Heart left ventricle (tissue), 16 donors: Measurements from ENCODE around the gene P4HTM. TPM values are rescaled to one million over a fixed set of nuclear protein-coding genes. Genes with fewer than 3 reads are reported as not detected.

Experiments used
- ATAC-seq, 4 donors: fragments of 200-7000 bp; cut with Tn5 transposase; one replicate each; pipeline ENCODE4 v1.9.1; 2020 to 2022; ENCODE audit warnings: moderate library complexity in 4 of 4, mild to moderate bottlenecking in 3 of 4, moderate number of reproducible peaks in 1 of 4
- DNase-seq, 5 donors: peaks; one replicate each; pipeline ENCODE4 v3.0.0-alpha.2; 2020
- H3K27ac ChIP-seq, 12 donors: fragments of 200-600 bp; sonication (generic) in 4 of 12; one replicate each; pipeline versions ENCODE4 v1.5.0 to v1.8.0; 2016 to 2022; ENCODE audit warnings: mild to moderate bottlenecking in 2 of 12
- H3K27me3 ChIP-seq, 9 donors: fragments of 200-600 bp; sonication (generic) in 2 of 9; one replicate each; pipeline versions ENCODE4 v1.5.1 to v1.8.0; 2016 to 2022; ENCODE audit warnings: mild to moderate bottlenecking in 3 of 9
- H3K36me3 ChIP-seq, 9 donors: fragments of 200-600 bp; sonication (generic) in 2 of 9; one replicate each; pipeline versions ENCODE4 v1.5.0 to v1.8.0; 2018 to 2022; ENCODE audit warnings: mild to moderate bottlenecking in 2 of 9
- H3K4me1 ChIP-seq, 12 donors: fragments of 200-600 bp; sonication (generic) in 4 of 12; one replicate each; pipeline versions ENCODE4 v1.5.0 to v1.8.0; 2016 to 2022; ENCODE audit warnings: mild to moderate bottlenecking in 3 of 12
- H3K4me3 ChIP-seq, 12 donors: fragments of 200-600 bp; sonication (generic) in 4 of 12; one replicate each; pipeline versions ENCODE4 v1.5.0 to v1.8.0; 2017 to 2022; ENCODE audit warnings: mild to moderate bottlenecking in 9 of 12, moderate library complexity in 4 of 12
- H3K9me3 ChIP-seq, 12 donors: fragments of 200-600 bp; sonication (generic) in 4 of 12; one replicate each; pipeline versions ENCODE4 v1.5.0 to v1.8.0; 2016 to 2022; ENCODE audit warnings: mild to moderate bottlenecking in 1 of 12
- CTCF ChIP-seq, 12 donors: fragments of 200-600 bp; sonication (generic) in 4 of 12; IDR thresholded peaks; one replicate each; pipeline versions ENCODE4 v1.5.0 to v1.8.0; 2018 to 2022; ENCODE audit warnings: antibody characterized with exemption in 12 of 12, mild to moderate bottlenecking in 5 of 12
- POLR2A ChIP-seq, 2 donors: fragments of 450-650 bp; IDR thresholded peaks; one replicate each; pipeline ENCODE4 v1.6.1; 2017; ENCODE audit warnings: antibody characterized with exemption in 2 of 2, mild to moderate bottlenecking in 2 of 2, moderate library complexity in 2 of 2
- WGBS, 4 donors: extraction: QIAGEN DNeasy Blood & Tissue Kit in 2 of 4; methylation state at CpG; one replicate each; pipeline versions ENCODE4 v1.1.5 to v1.1.7; 2013 to 2018; 5-methylcytosine and 5-hydroxymethylcytosine counted together
- intact Hi-C, 10 donors: fragments of 100-400 bp; cut with DNase I; formaldehyde crosslinking; loops; one replicate each; pipeline versions ENCODE4 v1.11.1 to v1.14.2; 2022
- polyA plus RNA-seq, 2 donors: library from polyadenylated mRNA; stranded (reverse); fragments of 200-250 nt; gene quantifications; one replicate each; pipeline ENCODE4 v1.2.3, GENCODE V29; 2013
- total RNA-seq, 9 donors: library from RNA; depleted of rRNA in 2 of 9; stranded (reverse); fragments of >200 nt in 2 of 9; fragmentation: NEBNext Ultra II Directional in 3 of 9; extraction: Animal tissue kit (Norgen Biotek cat#: 25700) in 3 of 9; gene quantifications; one replicate each; pipeline versions ENCODE4 v1.1.0 to v1.2.4, GENCODE V29; 2016 to 2023
- donor health status: ischemic (EF 13 %, LVEDD 7.1; RV severe dilation, severe dysfunction).
- donor health status: healthy with polysubstance abuse.
- donor health status: DM: no; HTN: yes; CAD: no.
- donor health status: DM: no; HTN: no; CAD: no.
- donor health status: ischemic (EF 25% LVEDD 6.9; RV normal size, moderate dysfunction).
- donor health status: ischemic (EF 25% LVEDD 5.7; RV mildly dilated, moderate dysfunction).
- donor health status: healthy.
- donor health status: DM: yes; HTN: yes; CAD: no.
- donor health status: ischemic (EF 35%, LVEDD 5.7; RV mildly dilated, moderate dysfunction).
- donor health status: nonischemic (EF 11% LVEDD 7.7; RV severe dilation, severe dysfunction).
- donor health status: DM: yes; HTN: yes; CAD: no.
- donor health status: PGD.
- donor health status: ischemic (EF 29% LVEDD 5.4; RV normal size, mild dysfunction).
- donor health status: nonischemic (EF 23%, LVEDD 6.1; RV moderate dilation, normal function).

P4HTM gene
- total and polyA plus RNA-seq, 11 donors, result 19.0 to 42.7 (median 33.9) TPM

- Histone ChIP-seq H3K27ac (peak overlapping the region; percentile 55 to 87 (median 72)), H3K4me1 (peaks cover 0 to 56% (median 13%) of the 10 kb centered on the region in 12 donors), H3K27me3 (no peaks in the 10 kb centered on the region), H3K4me3 (peak overlapping the region in 10 of 12 donors; percentile 5 to 42 (median 22)), H3K36me3 (peaks cover 0 to 24% (median 17%) of the 10 kb centered on the region in 9 donors), H3K9me3 (no peaks in the 10 kb centered on the region)
- ATAC-seq, result peak in 3 of 4 donors; percentile 6 to 17 (median 8)
- 30 to 61% (median 38%) methylated on average over 2 of the region's 2 CpGs for WGBS, 4 donors
- DNase-seq, result no peak
- intact Hi-C loops, result no loop called here
- TF ChIP-seq CTCF (IDR thresholded peaks at IDR 0.05) (no peak), POLR2A (IDR thresholded peaks at IDR 0.05) (no peak)
Observed at GRCh38 chr3:48949376-48949717, 40.7 kb upstream of the P4HTM start.

GRCh38 chr3:48950051-48950450 is 40.0 kb upstream of the P4HTM start:
- 41 to 54% (median 44%) methylated on average over 1 of the region's 1 CpG for WGBS, 4 donors
- intact Hi-C loops, result loop anchor here in 3 of 10 donors (5.0 to 10.0 kb wide), 2 partner anchors 33 to 55 kb away; partner anchors contain the start of genes SLC25A20 (in 2 of the 3) and ARIH2 (in 1 of the 3)
- Histone ChIP-seq H3K36me3 (peaks cover 0 to 31% (median 19%) of the 10 kb centered on the region in 9 donors), H3K4me3 (peak overlapping the region in 8 of 12 donors; percentile 5 to 42 (median 30)), H3K9me3 (no peaks in the 10 kb centered on the region), H3K4me1 (peaks cover 0 to 49% (median 12%) of the 10 kb centered on the region in 12 donors), H3K27me3 (no peaks in the 10 kb centered on the region), H3K27ac (peak overlapping the region in 10 of 12 donors; percentile 55 to 87 (median 78))
- ATAC-seq (no peak), DNase-seq (no peak)
- TF ChIP-seq CTCF (IDR thresholded peaks at IDR 0.05), result no peak
- no peak for TF ChIP-seq POLR2A (IDR thresholded peaks at IDR 0.05)

GRCh38 chr3:48951764-48952163 is 38.3 kb upstream of the P4HTM start:
- Histone ChIP-seq H3K27me3 (no peaks in the 10 kb centered on the region), H3K9me3 (no peaks in the 10 kb centered on the region), H3K36me3 (peaks cover 0 to 37% (median 16%) of the 10 kb centered on the region in 9 donors), H3K27ac (peak overlapping the region in 1 of 12 donors; percentile 81), H3K4me3 (no peak overlapping the region), H3K4me1 (peaks cover 0 to 34% (median 6%) of the 10 kb centered on the region in 12 donors)
- DNase-seq (no peak), ATAC-seq (no peak)
- WGBS, 4 donors, result 82 to 91% (median 83%) methylated on average over 4 of the region's 4 CpGs
- intact Hi-C loops, result loop anchor here in 3 of 10 donors (5.0 to 10.0 kb wide), 2 partner anchors 34 to 57 kb away; partner anchors contain the start of genes SLC25A20 (in 2 of the 3) and ARIH2 (in 1 of the 3)
- TF ChIP-seq POLR2A (IDR thresholded peaks at IDR 0.05) (no peak), CTCF (IDR thresholded peaks at IDR 0.05) (no peak)

- peaks cover 0 to 34% (median 9%) of the 10 kb centered on the region in 12 donors for H3K4me1 ChIP-seq
- H3K4me3 ChIP-seq, result no peak overlapping the region
- H3K27me3 ChIP-seq, result no peaks in the 10 kb centered on the region
- ATAC-seq, result peak in 3 of 4 donors; percentile 34 to 64 (median 37)
- no peaks in the 10 kb centered on the region for H3K9me3 ChIP-seq
- TF ChIP-seq POLR2A (IDR thresholded peaks at IDR 0.05) (no peak), CTCF (IDR thresholded peaks at IDR 0.05) (peak; percentile 21 to 63 (median 39))
- intact Hi-C loops, result loop anchor here in 3 of 10 donors (5.0 to 10.0 kb wide), 2 partner anchors 35 to 58 kb away; partner anchors contain the start of genes SLC25A20 (in 2 of the 3) and ARIH2 (in 1 of the 3)
- DNase-seq, result peak in 1 of 5 donors; percentile 36
- 76 to 82% (median 77%) methylated on average over 8 of the region's 8 CpGs for WGBS, 4 donors
- H3K36me3 ChIP-seq, result peaks cover 0 to 41% (median 18%) of the 10 kb centered on the region in 9 donors
- H3K27ac ChIP-seq, result no peak overlapping the region
Observed at GRCh38 chr3:48952510-48953118, 37.4 kb upstream of the P4HTM start.
